Stomach (tissue), 9 donors: ENCODE data around the gene PPP1R1B. TPM values are rescaled to one million over a fixed set of nuclear protein-coding genes. Genes with fewer than 3 reads are reported as not detected.
A peak's percentile ranks its signal among the peaks of the same experiment; 100 is the strongest.

Experiments
- DNase-seq, 2 donors: peaks; one replicate each; pipeline versions ENCODE4 v3.0.0 to v3.0.0-alpha.2; 2013 to 2019
- H3K27ac ChIP-seq, 5 donors: fragments of 200-600 bp in 4 of 5; sonication (generic) in 4 of 5; one replicate each; pipeline ENCODE4 v1.5.1; 2013 to 2019; ENCODE audit warnings: mild to moderate bottlenecking in 1 of 5, moderate library complexity in 1 of 5
- H3K27me3 ChIP-seq, 3 donors: fragments of 200-600 bp; sonication (generic); one replicate each; pipeline ENCODE4 v1.5.1; 2017 to 2019; ENCODE audit warnings: mixed run types in 1 of 3
- H3K36me3 ChIP-seq, 4 donors: fragments of 200-600 bp; sonication (generic); 1 replicate in 3 of 4; 2 replicates in 1 of 4; pipeline ENCODE4 v1.5.1; 2016 to 2019
- H3K4me1 ChIP-seq, 4 donors: fragments of 200-600 bp; sonication (generic); one replicate each; pipeline ENCODE4 v1.5.1; 2016 to 2019
- H3K4me3 ChIP-seq, 4 donors: fragments of 200-600 bp; sonication (generic) in 3 of 4; one replicate each; pipeline ENCODE4 v1.5.1; 2016 to 2019; ENCODE audit warnings: mild to moderate bottlenecking in 1 of 4
- H3K9me3 ChIP-seq, 4 donors: fragments of 200-600 bp; sonication (generic); one replicate each; pipeline ENCODE4 v1.5.1; 2016 to 2019
- EP300 ChIP-seq: sonication (generic); formaldehyde crosslinking; IDR thresholded peaks from one replicate; pipeline ENCODE4 v1.6.1; 2017; ENCODE audit warnings: antibody characterized with exemption
- POLR2A ChIP-seq, 4 donors: fragments of 450-650 bp; IDR thresholded peaks; one replicate each; pipeline ENCODE4 v1.6.1; 2016; ENCODE audit warnings: antibody characterized with exemption in 4 of 4, control low read depth in 2 of 4, mild to moderate bottlenecking in 1 of 4, moderate library complexity in 1 of 4
- POLR2AphosphoS5 ChIP-seq, 3 donors: sonication (generic); formaldehyde crosslinking; IDR thresholded peaks; one replicate each; pipeline ENCODE4 v1.6.1; 2016; ENCODE audit warnings: antibody characterized with exemption in 3 of 3
- WGBS, 5 donors: extraction: QIAGEN DNeasy Blood & Tissue Kit in 3 of 5; methylation state at CpG; one replicate each; pipeline versions ENCODE4 v1.1.5 to v1.1.7; 2013 to 2018; 5-methylcytosine and 5-hydroxymethylcytosine counted together
- intact Hi-C: fragments of 100-400 bp; cut with DNase I; formaldehyde crosslinking; loops from one replicate; pipeline ENCODE4 v1.15.1; 2023; ENCODE audit warnings: low total_unique reads
- polyA plus RNA-seq, 3 donors: library from polyadenylated mRNA; stranded (reverse); fragments of 200-250 nt; gene quantifications; one replicate each; pipeline ENCODE4 v1.2.3, GENCODE V29; 2013
- total RNA-seq, 5 donors: library from RNA; depleted of rRNA; stranded (reverse); fragments of >200 nt; gene quantifications; one replicate each; pipeline versions ENCODE4 v1.1.0 to v1.2.3, GENCODE V29; 2014 to 2016
- TF ChIP-seq, protein P1 (sequence below), 7 experiments: fragments of 450-650 bp in 4 of 7; fragments of 200-600 bp in 3 of 7; sonication (generic) in 3 of 7; IDR thresholded peaks; one replicate each; pipeline ENCODE4 v1.5.1; 2016 to 2019; ENCODE audit warnings: antibody characterized with exemption in 7 of 7, control low read depth in 2 of 7, mild to moderate bottlenecking in 1 of 7
- donor health status: healthy with polysubstance abuse.
- donor health status: Bipolar disorder and iron deficiency.
- donor health status: healthy.

Gene PPP1R1B
- total and polyA plus RNA-seq, 8 donors = 0.58 to 279 (median 10.3) TPM

DNA sequence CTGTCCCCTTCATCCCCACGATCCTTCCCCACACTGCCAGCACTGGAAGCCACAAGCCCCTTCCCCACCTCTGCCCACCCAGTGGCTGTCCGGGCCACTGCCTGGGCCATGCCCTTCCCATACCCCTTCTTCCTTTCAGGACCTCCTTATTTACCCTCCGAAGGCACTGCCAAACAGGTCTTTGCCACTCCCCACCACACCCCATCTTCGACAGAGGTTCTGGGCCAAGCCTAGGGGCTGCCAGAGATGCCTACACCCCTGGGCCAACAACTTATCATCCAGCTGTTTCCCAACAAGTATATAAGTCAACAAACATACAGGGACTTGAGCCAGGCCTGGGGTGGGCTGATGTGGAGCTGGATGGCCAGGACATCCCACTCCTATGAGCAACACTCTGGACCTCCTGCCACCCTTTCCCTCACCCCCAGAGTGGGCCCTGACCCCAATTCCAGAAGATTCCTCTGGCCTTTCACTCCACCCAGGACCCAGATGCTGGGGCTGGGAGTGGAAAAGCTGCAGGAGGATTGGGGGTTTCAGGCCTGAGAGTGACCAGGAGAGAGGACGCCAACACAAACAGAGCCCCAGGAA lies 1.5 kb upstream of the PPP1R1B start:
- WGBS, 5 donors = 33 to 59% (median 42%) methylated on average over 3 to 5 of the region's 5 CpGs
- Histone ChIP-seq H3K4me1 (peaks cover 11 to 50% (median 43%) of the 10 kb centered on the region in 4 donors), H3K9me3 (no peaks in the 10 kb centered on the region), H3K4me3 (no peak overlapping the region), H3K36me3 (no peaks in the 10 kb centered on the region), H3K27ac (no peak overlapping the region), H3K27me3 (peaks cover 10 to 76% (median 39%) of the 10 kb centered on the region in 3 donors)
- DNase-seq = peak in 1 of 2 donors; percentile 58
- TF ChIP-seq, protein P1, sequence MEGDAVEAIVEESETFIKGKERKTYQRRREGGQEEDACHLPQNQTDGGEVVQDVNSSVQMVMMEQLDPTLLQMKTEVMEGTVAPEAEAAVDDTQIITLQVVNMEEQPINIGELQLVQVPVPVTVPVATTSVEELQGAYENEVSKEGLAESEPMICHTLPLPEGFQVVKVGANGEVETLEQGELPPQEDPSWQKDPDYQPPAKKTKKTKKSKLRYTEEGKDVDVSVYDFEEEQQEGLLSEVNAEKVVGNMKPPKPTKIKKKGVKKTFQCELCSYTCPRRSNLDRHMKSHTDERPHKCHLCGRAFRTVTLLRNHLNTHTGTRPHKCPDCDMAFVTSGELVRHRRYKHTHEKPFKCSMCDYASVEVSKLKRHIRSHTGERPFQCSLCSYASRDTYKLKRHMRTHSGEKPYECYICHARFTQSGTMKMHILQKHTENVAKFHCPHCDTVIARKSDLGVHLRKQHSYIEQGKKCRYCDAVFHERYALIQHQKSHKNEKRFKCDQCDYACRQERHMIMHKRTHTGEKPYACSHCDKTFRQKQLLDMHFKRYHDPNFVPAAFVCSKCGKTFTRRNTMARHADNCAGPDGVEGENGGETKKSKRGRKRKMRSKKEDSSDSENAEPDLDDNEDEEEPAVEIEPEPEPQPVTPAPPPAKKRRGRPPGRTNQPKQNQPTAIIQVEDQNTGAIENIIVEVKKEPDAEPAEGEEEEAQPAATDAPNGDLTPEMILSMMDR (IDR thresholded peaks at IDR 0.05) = no peak
- TF ChIP-seq POLR2A (IDR thresholded peaks at IDR 0.05) (no peak), POLR2AphosphoS5 (IDR thresholded peaks at IDR 0.05) (no peak), EP300 (no peak)
- intact Hi-C loops = loop anchor here (5.0 kb wide), 1 partner anchor 127 kb away; no protein-coding TSS in a partner anchor

DNA sequence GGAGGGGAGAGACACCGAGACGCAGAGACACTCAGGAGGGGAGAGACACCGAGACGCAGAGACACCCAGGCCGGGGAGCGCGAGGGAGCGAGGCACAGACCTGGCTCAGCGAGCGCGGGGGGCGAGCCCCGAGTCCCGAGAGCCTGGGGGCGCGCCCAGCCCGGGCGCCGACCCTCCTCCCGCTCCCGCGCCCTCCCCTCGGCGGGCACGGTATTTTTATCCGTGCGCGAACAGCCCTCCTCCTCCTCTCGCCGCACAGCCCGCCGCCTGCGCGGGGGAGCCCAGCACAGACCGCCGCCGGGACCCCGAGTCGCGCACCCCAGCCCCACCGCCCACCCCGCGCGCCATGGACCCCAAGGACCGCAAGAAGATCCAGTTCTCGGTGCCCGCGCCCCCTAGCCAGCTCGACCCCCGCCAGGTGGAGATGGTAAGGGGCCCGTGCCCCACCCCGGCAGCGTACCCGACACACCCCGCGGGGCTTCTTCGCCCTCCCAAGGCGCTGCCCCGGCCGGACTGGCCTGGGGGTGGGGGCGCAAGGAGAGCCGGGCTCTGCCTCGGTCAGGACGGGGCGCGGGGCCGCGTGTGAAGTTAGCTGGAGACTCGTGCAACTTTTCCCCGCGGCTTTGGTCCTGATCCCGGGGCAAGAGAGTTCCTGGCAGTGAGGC lies 427 bp downstream of the PPP1R1B start:
- Histone ChIP-seq H3K4me3 (peak overlapping the region; percentile 34 to 52 (median 36)), H3K27me3 (peaks cover 10 to 86% (median 39%) of the 10 kb centered on the region in 3 donors), H3K27ac (peak overlapping the region in 2 of 5 donors; percentile 56 to 69), H3K9me3 (no peaks in the 10 kb centered on the region), H3K36me3 (no peaks in the 10 kb centered on the region), H3K4me1 (peaks cover 11 to 51% (median 40%) of the 10 kb centered on the region in 4 donors)
- intact Hi-C loops = loop anchor here (5.0 kb wide), 1 partner anchor 125 kb away; no protein-coding TSS in a partner anchor
- DNase-seq = no peak
- no peak for TF ChIP-seq POLR2A (IDR thresholded peaks at IDR 0.05)
- TF ChIP-seq EP300 = no peak
- TF ChIP-seq POLR2AphosphoS5 (IDR thresholded peaks at IDR 0.05) = no peak
- TF ChIP-seq, protein P1 (IDR thresholded peaks at IDR 0.05) = no peak
- WGBS, 5 donors = 1 to 6% (median 3%) methylated on average over 27 to 72 of the region's 72 CpGs

DNA sequence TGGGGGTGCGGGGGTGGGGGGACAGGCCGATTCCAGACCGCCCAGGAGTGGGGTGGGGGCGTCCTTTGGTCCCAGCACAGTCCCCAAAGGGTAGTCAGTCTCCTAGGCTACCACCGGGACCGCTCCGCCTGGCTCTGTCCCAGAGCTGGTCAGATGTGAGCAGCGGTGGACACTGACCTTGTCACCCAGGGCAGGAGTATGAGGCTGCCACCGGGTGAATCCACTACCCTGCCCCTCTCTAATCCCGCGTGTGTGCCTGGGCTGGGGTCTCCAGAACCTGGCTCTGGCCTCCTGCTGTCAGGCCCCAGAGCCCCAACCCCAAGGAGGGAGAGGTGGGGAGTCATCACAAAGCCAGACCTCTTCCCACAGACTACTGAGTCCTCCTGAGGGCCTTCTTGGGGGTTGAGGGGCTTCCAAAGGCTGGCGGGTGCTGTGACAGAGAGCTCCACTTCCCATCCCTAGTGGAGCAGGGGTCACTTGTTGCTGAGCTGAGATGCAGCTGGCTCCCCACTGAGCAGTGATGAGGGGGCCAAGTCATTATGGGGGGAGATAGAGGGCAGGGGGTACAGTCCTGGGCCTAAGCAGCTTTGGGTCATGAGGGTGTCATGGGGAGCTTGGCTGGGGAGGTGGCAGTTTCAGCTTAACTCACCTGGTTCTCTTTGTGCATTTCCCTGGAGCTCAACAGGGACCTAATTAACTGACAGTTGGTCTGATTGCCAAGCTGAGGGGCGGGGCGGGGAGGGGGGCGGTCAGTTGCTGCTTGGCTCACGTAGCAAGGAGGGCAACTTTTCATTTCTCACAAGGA lies 1.2 kb downstream of the PPP1R1B start:
- intact Hi-C loops = loop anchor here (5.0 kb wide), 1 partner anchor 124 kb away; no protein-coding TSS in a partner anchor
- Histone ChIP-seq H3K4me1 (peaks cover 11 to 54% (median 43%) of the 10 kb centered on the region in 4 donors), H3K4me3 (peak overlapping the region in 3 of 4 donors; percentile 34 to 52 (median 37)), H3K27ac (peak overlapping the region in 3 of 5 donors; percentile 7 to 69 (median 56)), H3K27me3 (peaks cover 10 to 93% (median 39%) of the 10 kb centered on the region in 3 donors), H3K36me3 (no peaks in the 10 kb centered on the region), H3K9me3 (no peaks in the 10 kb centered on the region)
- TF ChIP-seq, protein P1 (IDR thresholded peaks at IDR 0.05) = no peak
- TF ChIP-seq EP300 (no peak), POLR2AphosphoS5 (IDR thresholded peaks at IDR 0.05) (no peak), POLR2A (IDR thresholded peaks at IDR 0.05) (no peak)
- peak in 1 of 2 donors; percentile 62 for DNase-seq
- WGBS, 5 donors = 28 to 59% (median 39%) methylated on average over 9 to 16 of the region's 16 CpGs
